Mammary epithelial cell (primary cell): Measurements from ENCODE around the gene ERO1A.

ENCODE experiments used
- CTCF ChIP-seq, 2 donors: IDR thresholded peaks in 1 of 2; conservative IDR thresholded peaks in 1 of 2; 2 replicates each; pipeline ENCODE4 v1.5.1; 2011 to 2012; ENCODE audit warnings: inconsistent platforms in 2 of 2, low read length in 2 of 2, mild to moderate bottlenecking in 2 of 2, control low read depth in 1 of 2, low read depth in 1 of 2; ENCODE audit not compliant: insufficient read depth in 1 of 2; ENCODE audit errors: extremely low read depth in 1 of 2
- EZH2 ChIP-seq: IDR thresholded peaks from 2 replicates; pipeline ENCODE4 v1.6.1; 2012; ENCODE audit warnings: low read length, inconsistent platforms, borderline replicate concordance

- TF ChIP-seq EZH2 (no peak), CTCF (conservative IDR thresholded peaks at IDR 0.05 in 1 of 2, IDR thresholded peaks at IDR 0.05 in 1 of 2; ENCODE audit: extremely low read depth in 1 of 2, insufficient read depth in 1 of 2, low read depth in 1 of 2, low read length in 2 of 2) (no peak)
Observed at GRCh38 chr14:52609445-52610044, 85.8 kb downstream of the ERO1A start.
